Stimulated activated CD4-positive, alpha-beta T cell treated with anti-CD3 and anti-CD28 coated beads, Interleukin-4, amount 100 ng/mL, for 48 hours (primary cell): ENCODE results near the gene DCHS2.

Experiments
- DNase-seq, 2 donors: peaks; one replicate each; pipeline ENCODE4 v3.0.0-alpha.2; 2020; ENCODE audit warnings: low read depth in 2 of 2

The DCHS2 gene

DNA sequence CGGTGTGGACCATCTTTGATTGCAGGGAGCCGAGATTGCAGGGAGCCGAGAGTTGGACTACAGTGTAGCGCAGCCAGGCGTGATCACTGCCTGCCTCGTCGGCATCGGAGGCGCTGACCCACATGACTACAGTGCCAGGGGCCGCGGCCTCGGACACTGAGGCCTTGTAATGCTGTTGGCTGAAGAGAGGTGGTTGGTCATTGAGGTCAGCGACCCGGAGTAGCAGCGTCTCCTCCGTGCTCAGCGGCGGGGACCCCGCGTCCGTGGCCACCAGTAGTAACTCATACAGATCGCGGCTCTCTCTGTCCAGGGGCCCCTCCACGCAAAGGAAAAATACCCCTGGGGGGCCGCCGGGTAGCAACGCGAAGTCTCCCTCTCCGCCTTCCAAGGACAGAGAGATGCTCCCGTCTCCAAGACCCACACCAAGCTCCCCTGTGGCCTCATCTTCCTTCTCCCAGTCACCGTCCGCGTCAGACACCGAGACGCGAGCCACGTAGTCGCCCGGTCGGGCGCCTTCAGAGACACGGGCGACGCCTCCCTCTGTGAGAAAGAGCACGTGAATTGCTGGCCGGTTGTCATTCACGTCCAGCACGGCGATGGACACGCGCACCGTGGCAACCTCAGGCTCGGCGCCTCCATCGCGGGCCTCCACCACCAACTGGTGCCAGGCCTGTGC is 1.9 kb downstream of the DCHS2 start:
- DNase-seq = no peak

DNA sequence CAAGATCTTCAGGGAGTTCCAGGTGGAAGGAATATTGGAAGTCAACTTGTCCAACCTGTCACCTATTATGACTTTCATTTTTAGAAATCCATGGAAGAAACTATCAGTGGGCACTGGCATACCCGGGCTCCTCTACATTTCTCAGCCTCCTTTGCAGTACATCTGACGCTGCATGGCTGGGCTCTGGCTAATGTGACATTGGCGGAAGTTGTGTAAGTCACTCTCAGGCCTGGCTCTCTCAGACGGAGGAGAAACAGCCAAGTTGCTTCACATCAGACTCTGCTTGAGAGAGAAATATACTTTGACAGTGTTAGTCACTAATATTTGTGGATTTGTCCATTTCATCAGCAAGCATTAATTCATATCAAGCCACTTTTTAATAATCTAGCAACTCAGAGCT is 4.5 kb downstream of the DCHS2 start:
- DNase-seq = no peak

DNA sequence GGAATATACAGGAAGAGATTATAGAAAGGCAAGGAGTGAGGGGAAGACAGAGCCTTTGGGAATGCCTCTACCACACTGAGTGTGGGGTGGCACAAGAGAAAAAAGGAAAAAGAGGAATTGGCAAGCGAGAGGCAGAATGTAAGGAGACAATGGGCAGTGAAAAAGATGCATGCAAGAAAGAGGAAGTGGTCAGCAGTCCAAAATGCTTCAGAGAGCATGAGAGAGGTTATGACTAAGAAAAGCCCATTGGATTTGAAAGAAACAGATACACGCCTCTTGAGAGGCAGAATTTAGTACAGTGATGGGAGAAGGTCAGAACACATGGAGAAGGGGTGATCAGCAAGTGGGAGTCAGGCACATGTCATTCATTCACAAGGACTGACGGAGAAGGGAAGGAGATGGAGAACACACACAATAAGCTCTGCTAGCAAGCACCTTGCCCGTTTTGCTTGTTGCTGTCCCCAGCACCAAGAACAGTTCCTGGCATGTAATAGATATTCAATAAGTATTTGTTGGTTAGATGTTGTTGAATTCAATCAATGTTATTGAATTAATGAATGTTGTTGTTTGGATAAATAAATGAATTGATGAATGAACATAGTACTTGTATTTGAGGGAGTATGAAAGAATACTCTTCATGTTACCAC is 6.3 kb downstream of the DCHS2 start:
- DNase-seq = no peak

DNA sequence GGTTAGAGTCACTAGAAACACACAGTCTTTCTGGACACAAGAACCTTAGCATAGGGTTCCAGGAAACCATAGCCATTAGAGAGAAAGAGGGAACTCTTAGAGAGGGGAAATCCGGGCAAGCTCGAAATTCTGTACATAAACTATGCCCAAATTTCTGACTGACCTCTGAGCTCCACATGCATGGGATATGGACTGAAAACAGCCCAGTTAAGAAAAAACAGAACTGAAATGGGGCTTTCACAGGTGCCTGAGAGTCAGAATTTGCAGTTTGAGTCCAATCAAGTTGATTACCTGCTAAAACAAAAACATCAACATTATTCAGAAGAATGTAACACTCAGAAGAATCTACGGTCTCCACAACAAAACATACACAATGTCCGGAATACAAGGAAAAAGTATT is 13.1 kb downstream of the DCHS2 start:
- DNase-seq = no peak

DNA sequence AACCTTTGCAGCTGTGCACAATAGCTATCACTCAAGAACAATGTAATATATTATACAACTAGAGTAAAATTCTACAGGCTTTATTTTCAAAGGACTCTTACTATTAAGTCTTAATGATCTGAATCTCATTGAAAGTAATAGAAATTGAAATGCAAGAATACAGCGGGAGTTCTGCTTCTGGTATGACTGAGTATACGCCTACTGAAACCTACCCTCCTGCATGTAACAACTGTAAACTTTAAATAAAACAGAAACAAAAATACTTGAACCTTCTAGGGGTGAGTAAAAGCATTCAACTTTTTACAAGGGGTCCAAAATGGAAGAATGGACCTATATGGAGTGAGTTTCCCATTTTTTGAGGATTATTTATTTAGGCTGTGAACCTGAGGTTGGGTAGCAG is 13.5 kb downstream of the DCHS2 start:
- no peak for DNase-seq

DNA sequence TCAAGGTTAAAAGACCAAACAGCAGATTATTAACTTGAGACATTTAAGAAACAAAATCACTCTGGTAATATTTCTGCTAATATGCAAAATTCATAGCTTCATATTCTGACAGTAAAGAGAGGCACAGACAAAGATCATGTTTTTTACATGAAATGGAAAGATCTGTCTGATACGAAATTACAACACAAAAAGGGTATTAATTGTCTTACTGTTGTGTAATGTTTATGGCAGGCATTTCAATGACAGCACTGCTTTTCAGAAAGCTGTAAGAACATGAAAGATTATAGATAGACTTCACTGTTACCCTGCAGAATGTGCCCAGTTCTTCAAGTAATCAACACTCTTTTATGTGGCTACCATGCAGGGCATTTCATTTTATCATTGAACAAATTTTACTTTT is 15.4 kb downstream of the DCHS2 start:
- no peak for DNase-seq

DNA sequence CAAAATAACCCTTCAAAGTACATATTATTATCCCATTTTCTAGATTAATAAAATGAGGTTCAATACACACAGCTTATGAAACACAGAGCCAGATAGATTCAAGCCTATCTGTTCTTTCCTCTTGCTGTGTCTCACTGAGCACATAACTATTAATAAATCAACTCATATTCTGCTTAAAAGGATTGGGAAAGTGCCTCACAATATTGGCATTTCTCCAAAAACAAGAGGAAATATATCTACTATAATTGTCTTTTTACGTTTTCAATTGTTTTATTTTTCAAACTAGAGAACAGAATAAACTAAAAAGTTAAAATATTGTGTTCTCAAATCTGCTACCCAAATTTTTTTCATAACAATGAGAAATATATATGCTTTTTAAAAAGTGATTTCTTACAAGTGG is 15.8 kb downstream of the DCHS2 start:
- DNase-seq = no peak

DNA sequence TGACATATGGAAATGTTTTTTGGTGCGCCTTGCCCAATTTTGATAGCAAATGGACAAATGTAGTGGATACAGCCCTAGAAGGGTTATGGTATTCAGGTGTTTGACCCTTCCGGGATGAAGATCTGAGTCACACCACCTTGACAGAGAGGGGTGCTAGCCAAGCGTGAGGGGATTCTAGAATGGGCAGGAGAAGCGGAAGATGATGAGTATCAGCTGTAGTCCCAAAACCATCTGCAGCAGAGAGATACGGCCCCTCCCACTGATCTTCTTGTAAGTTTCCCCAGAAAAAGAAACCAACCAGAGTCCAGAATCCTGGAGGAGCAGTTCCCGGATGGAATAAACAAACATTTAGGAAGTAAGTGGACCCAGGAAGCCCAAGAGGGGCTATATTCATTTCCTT is 18.1 kb downstream of the DCHS2 start:
- no peak for DNase-seq

DNA sequence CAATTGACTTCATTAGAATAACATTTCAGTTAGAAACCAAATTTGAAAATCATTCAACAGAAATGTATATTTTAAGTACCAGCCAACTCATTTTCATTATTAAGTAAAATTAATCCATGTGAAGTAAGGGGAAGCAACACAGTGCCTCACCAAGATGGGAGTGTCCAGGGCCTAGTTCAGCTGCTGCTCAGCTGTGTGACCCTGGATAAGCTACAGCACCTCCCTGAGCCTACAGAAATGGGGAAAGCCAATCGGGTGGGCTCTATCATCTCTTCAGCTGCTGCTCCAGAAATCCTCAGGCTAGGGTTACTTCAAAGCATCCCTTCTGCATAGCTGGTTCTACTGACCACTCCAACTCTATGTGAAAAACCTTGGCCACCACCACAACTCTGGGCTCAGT is 18.7 kb downstream of the DCHS2 start:
- DNase-seq = no peak

DNA sequence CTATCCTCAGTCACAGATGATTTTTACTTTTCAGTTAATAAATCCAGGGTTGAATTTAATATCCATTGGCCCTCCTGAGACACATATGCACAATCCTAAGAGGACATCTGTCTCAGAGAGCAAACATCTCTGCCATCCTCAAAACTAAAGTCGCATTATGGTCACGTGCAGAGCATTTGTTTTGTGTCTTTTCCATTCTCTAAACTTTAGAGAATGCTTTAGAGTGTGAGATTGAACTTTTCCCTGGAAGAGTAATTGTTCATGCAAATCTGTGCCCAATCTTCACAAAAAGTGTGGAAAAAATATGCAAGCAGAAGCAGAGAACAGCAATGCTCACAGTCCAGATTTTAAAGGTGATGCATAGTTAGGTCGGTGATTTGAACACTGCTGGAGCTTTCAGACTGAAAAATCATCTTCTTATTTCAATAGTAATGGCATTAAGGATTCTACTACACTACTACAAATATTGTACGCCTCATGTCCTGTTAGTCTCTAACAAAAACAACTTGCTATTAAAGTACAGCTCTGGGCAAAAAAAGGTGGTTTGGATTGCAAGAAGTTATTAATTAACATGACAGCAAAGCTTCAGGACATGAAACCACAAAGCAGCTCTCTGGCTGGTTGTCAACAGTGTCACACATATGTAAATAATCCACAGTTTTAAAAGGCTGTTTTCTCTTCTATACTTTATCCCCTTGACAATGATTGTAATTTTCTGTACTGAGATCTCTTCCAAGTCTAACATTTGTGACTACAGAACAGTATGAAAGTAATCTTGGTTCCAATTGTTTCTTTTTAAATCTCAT is 19.9 kb downstream of the DCHS2 start:
- no peak for DNase-seq

DNA sequence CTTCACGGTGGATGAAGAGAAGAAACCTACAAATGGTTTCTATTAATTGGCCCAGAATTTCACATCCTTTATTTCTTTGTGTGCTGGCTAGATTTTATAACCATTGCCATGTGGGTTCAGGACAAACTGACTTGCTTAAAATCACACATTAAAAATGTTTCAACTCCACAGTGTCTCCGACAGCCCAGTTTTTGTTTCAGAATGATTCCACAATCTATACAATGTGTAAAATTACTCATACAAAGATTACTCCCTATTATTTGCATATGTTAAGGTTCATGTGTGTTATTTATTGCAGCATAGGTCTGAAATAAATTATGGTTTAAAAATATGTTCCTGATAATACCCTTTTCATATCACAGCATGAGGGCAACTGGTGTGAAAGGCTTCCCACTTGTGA is 20.6 kb downstream of the DCHS2 start:
- DNase-seq = no peak

DNA sequence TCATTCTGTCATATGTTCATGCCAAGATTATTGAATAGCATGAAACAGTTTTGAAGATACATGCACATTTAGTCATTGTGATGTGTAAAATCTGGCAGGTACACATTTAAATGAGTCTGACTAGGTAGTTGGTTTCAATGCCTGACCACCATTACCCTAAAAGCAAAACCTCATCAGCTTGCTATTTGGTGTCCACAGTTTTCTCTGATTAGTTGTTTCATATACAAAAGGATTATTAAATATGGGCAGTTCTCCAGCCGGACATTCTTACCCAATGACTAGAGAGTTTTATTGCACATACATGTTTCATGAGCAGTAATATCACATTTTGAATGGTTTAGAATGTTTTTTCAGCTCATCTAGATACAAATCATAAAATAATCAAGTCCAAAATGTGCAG is 23.7 kb downstream of the DCHS2 start:
- DNase-seq = no peak

DNA sequence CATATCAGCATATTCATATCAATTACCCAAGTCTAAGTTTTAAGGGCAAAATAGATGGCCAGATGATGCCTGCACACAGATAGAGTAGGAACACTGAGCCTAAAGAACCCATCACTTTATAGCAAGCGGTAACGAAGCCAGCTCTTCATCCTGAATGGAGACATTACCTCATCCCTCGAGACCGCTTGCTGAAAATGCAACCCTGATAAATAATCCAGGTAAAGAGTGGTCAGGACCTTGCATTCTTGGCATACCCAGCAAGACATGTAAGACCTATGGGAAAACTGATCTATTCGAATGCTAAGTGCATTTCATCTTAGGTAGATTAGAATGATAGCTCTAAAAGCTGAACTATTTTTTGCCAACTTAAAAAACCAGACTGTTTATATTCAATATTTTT is 25.3 kb downstream of the DCHS2 start:
- no peak for DNase-seq

DNA sequence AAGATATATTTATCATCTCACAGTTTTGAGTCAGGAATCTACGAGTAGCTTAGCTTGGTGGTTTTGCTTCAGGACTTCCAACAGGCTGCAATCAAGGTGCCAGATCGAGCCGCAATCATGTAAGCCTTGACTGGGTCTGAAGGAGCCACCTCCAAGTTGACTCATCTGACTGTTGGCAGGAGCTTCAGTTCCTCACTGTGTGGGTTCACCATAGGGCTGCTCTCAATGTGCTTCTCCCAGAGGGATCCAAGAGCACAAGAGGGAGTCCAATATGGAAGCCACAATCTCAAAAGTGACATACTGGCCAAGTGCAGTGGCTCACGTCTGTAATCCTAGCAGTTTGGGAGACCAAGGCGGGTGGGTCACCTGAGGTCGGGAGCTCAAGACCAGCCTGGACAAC is 26.5 kb downstream of the DCHS2 start:
- no peak for DNase-seq

DNA sequence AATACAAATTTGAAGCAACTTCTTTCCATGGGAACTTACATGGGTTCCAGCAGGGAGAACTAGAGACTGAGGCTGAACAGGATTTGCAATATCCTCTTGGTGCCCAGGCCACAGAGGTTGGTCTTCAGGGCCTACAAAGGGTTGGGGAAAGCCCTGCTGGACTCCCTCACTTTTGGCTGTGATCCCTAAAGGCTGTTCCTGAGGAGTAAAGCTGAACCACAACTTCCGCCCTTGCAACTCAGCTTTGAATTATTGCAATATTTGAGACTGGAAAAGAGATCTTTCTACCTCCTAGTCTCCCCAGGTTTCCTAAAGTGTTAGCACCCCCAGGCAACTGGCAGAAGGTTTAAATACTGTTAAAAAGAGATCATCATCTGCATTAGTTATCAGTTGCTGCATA is 26.9 kb downstream of the DCHS2 start:
- DNase-seq = no peak

DNA sequence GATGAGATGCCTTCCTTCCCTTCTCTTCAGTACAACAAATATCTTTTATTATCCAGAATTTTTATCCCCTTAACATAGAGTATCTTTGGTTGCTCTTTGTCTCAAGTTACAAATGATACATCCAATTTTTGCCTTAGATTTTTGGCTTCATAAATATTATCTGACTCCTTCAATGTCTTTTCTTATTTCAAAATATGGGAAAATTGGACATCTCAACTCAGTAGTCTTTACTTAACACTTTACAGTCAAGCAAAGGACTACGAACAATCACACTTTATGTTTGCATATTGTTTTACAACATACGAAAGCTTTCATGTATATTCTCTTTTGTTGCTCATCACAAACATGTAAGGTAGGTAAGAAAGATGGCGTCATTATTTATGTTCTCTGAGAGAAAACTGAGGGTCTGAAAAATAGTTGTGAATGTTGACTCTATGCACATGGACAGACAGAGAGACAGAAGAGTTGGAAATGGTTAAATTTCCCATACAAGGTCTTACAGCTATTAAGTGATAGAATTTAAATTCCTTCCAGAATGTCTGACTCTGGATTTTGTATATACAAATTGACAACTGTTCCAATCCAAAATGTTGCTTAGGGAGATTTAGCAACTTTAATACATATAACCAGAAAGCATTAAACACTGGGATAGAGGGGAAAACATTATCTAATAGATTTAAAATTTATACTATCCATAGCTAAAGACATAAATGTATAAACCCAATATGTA is 29.4 kb downstream of the DCHS2 start:
- no peak for DNase-seq

DNA sequence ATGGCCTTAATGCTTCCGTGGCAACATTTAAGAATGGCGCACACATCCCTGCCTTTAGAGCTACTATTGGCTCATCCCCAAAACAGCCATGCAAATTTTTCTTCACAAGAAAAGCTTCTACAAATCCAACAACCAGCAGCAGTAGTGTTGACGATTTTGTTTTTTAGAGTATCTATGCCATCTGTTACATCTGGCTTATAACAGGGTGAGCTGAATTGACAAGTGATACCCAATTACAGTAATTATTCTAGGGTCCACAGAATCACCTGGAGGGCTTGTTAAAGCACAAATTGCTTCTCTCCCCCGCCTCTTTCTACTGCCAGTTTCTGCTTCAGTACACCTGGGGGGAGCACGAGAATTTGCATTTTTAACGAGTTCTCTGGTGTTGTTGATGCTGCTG is 34.1 kb downstream of the DCHS2 start:
- no peak for DNase-seq

DNA sequence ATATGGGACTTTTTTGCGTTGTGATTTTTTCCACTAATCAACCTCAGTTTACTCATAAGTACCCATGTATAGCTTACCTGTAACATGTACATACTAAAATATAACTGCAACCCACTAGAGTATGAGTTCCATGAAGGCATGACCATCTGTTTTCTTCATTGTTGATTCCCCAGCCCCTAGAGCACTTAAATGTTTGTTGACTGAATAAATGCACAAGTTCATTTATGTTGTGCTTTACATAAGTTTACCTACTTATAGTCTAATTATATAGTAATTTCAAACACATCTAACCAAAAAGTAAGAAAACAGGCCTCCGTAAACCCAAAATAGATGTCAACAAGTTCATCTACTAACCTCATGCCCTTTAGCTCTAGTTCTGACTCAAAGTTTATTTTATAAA is 34.7 kb downstream of the DCHS2 start:
- no peak for DNase-seq

DNA sequence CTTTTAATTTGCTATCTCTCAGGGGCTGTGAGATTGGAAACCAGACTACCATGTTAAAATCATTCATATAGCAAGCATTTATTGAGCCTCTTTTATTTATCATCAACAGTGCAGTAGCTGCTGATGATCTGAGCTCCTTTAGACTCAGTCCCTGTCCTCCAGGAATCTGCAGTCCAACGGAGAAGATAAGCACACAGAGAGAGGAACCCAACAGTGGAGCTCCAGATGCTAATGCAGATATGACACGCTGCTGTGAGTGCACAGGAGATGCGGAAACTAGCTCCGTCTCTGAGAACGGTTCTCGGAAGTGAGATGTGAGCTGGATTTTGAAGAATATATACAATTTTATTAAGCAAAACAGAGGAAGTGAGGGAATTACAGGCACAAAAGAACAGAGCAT is 35.4 kb downstream of the DCHS2 start:
- no peak for DNase-seq

DNA sequence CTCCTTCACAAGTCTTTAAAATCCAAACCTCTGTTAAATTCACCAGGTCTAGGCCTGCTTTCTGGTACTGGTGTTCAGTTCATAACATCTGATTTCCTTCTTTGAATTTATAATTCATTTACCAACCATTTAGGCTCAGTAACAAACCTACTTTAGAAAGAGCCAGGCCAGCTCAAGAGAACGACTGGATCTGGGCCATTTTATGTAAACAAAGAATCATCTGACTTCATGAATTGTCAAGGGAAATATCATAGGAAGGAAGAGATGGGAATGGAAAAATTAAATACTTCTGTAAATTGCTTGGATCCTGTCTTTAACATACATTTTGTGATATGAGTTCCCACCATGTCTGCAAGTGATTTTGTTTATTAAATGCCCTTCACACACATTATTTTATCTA is 36.5 kb downstream of the DCHS2 start:
- DNase-seq = no peak

DNA sequence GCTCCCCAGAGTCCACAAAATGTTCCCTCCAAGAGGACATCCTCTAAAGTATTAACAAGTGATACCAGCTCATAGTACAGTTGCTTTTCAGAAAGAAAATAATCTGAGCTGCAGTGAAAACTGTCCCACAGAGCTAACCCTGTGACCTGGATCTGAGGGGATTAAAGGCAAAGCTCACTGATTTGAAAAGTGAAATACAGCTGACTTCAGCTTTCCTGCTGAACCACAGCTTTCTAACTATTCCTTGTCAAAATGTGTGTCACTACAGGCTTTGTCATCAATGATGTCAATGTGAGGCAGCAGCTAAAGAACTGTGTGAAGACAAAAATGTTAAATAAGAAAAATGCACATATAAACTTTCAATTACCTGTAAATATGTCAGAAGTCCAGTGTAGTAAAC is 36.9 kb downstream of the DCHS2 start:
- DNase-seq = no peak

DNA sequence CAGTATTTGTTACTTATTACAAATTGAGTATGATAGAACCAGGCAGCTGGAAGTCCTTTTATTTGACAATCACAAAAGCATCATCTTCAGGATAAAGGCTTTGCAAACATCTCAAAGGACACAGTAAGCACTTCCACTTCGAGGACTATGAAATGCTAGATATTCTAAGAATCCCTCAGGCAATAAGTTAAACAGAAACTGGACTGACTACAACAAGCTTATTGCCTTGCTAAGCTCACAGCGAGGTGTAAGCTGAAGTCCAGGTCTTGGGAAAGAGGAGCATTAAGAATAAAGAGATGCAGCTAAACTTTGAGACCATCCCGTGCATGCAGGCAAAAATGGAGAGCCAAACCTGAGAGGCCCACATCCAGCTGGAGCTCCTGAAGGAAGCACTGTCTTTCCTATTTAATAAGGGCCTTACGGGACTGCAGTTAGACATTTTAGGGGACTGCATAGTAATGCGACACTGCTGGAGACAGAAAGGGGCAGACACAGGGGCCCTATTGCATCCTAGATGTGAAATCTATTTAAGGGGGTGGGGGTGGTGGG is 38.7 kb downstream of the DCHS2 start:
- DNase-seq = no peak
